Endothelial cell (in vitro differentiated cells): Measurements from ENCODE around the gene PDZRN4. TPM values are rescaled to one million over a fixed set of nuclear protein-coding genes. Genes with fewer than 3 reads are reported as not detected.

Source experiments
- DNase-seq: peaks from one replicate; pipeline ENCODE4 v3.0.0; 2021; ENCODE audit warnings: low spot score
- H3K27ac Mint-ChIP-seq: one replicate; pipeline ENCODE4 v1.8.0; 2021; ENCODE audit warnings: mixed read lengths, inconsistent platforms; ENCODE audit not compliant: unreplicated experiment
- H3K27me3 Mint-ChIP-seq: one replicate; pipeline ENCODE4 v1.8.0; 2021; ENCODE audit warnings: mild to moderate bottlenecking, moderate library complexity, mixed read lengths, inconsistent platforms; ENCODE audit not compliant: unreplicated experiment
- H3K36me3 Mint-ChIP-seq: one replicate; pipeline ENCODE4 v1.8.0; 2021; ENCODE audit warnings: mild to moderate bottlenecking, low read depth, mixed read lengths, inconsistent platforms; ENCODE audit not compliant: unreplicated experiment
- H3K4me1 Mint-ChIP-seq: one replicate; pipeline ENCODE4 v1.8.0; 2021; ENCODE audit warnings: mild to moderate bottlenecking, mixed read lengths, inconsistent platforms; ENCODE audit not compliant: unreplicated experiment
- H3K4me3 Mint-ChIP-seq: one replicate; pipeline ENCODE4 v1.8.0; 2021; ENCODE audit warnings: mild to moderate bottlenecking, mixed read lengths, inconsistent platforms; ENCODE audit not compliant: unreplicated experiment
- H3K9me3 Mint-ChIP-seq: one replicate; pipeline ENCODE4 v1.8.0; 2021; ENCODE audit warnings: mixed read lengths, inconsistent platforms; ENCODE audit not compliant: unreplicated experiment
- CTCF ChIP-seq: fragments of 200-600 bp; sonication (generic); IDR thresholded peaks from one replicate; pipeline ENCODE4 v1.5.0; 2021; ENCODE audit warnings: antibody characterized with exemption; ENCODE audit not compliant: unreplicated experiment
- total RNA-seq: library from RNA; stranded (reverse); fragmentation: NEBNext Ultra II Directional; extraction: Animal tissue kit (Norgen Biotek cat#: 25700); gene quantifications from one replicate; pipeline ENCODE4 v1.2.1, GENCODE V29; 2021; ENCODE audit not compliant: unreplicated experiment

PDZRN4 gene
- total RNA-seq, 1 donor from 2014 or later = not detected

GRCh38 chr12:41468756-41469155 is 280.6 kb downstream of the PDZRN4 start:
- Mint-ChIP-seq H3K27ac (no peak overlapping the region), H3K4me3 (no peak overlapping the region)

GRCh38 chr12:41473441-41473840 is 285.3 kb downstream of the PDZRN4 start:
- no peak for DNase-seq
- Mint-ChIP-seq H3K4me3 (no peak overlapping the region), H3K27me3 (no peaks in the 10 kb centered on the region), H3K36me3 (no peaks in the 10 kb centered on the region), H3K4me1 (peaks cover 6% of the 10 kb centered on the region), H3K9me3 (no peaks in the 10 kb centered on the region), H3K27ac (no peak overlapping the region)
- no peak for TF ChIP-seq CTCF

More at GRCh38 chr12:41468756-41469155, 280.6 kb downstream of the PDZRN4 start:
- no peak for DNase-seq
- peaks cover 2% of the 10 kb centered on the region for H3K4me1 Mint-ChIP-seq
- no peaks in the 10 kb centered on the region for H3K36me3 Mint-ChIP-seq
- no peaks in the 10 kb centered on the region for H3K27me3 Mint-ChIP-seq
- TF ChIP-seq CTCF = no peak
- no peaks in the 10 kb centered on the region for H3K9me3 Mint-ChIP-seq

GRCh38 chr12:41474001-41474400 is 285.9 kb downstream of the PDZRN4 start:
- no peaks in the 10 kb centered on the region for H3K36me3 Mint-ChIP-seq
- H3K27me3 Mint-ChIP-seq = no peaks in the 10 kb centered on the region
- no peak overlapping the region for H3K4me3 Mint-ChIP-seq
- TF ChIP-seq CTCF = no peak
- DNase-seq = no peak
- H3K27ac Mint-ChIP-seq = no peak overlapping the region
- H3K9me3 Mint-ChIP-seq = no peaks in the 10 kb centered on the region
- peaks cover 6% of the 10 kb centered on the region for H3K4me1 Mint-ChIP-seq

- H3K36me3 Mint-ChIP-seq = no peaks in the 10 kb centered on the region
- H3K27ac Mint-ChIP-seq = no peak overlapping the region
- H3K27me3 Mint-ChIP-seq = no peaks in the 10 kb centered on the region
- H3K9me3 Mint-ChIP-seq = no peaks in the 10 kb centered on the region
- DNase-seq = no peak
- H3K4me3 Mint-ChIP-seq = no peak overlapping the region
- peaks cover 6% of the 10 kb centered on the region for H3K4me1 Mint-ChIP-seq
- no peak for TF ChIP-seq CTCF
These were observed 288.6 kb downstream of the PDZRN4 start for GRCh38 chr12:41476499-41477439.

- no peak for TF ChIP-seq CTCF
- Mint-ChIP-seq H3K27ac (no peak overlapping the region), H3K9me3 (no peaks in the 10 kb centered on the region), H3K27me3 (no peaks in the 10 kb centered on the region), H3K4me1 (peaks cover 6% of the 10 kb centered on the region), H3K36me3 (no peaks in the 10 kb centered on the region), H3K4me3 (no peak overlapping the region)
- no peak for DNase-seq
These were observed 291.3 kb downstream of the PDZRN4 start for GRCh38 chr12:41479426-41479825.
